GM12865 (cell line): ENCODE measurements around the gene GGA1.
"Not testable (repeated sequence)": the region's sequence is repeated elsewhere in the genome, so short reads cannot be mapped to it uniquely, and the experiment has no call there.

Experiments
- DNase-seq: peaks from one replicate; pipeline ENCODE4 v3.0.0; 2010; ENCODE audit warnings: low read depth
- H3K4me3 ChIP-seq: 2 replicates; pipeline ENCODE4 v1.5.1; 2011; ENCODE audit warnings: mild to moderate bottlenecking, low read depth, low read length, control low read depth
- TF ChIP-seq, protein P1 (sequence below): IDR thresholded peaks from 2 replicates; pipeline ENCODE4 v1.5.1; 2011; ENCODE audit warnings: low read length, control low read depth, low read depth, inconsistent platforms; ENCODE audit not compliant: insufficient read depth; ENCODE audit errors: missing control alignments

The GGA1 gene

DNA sequence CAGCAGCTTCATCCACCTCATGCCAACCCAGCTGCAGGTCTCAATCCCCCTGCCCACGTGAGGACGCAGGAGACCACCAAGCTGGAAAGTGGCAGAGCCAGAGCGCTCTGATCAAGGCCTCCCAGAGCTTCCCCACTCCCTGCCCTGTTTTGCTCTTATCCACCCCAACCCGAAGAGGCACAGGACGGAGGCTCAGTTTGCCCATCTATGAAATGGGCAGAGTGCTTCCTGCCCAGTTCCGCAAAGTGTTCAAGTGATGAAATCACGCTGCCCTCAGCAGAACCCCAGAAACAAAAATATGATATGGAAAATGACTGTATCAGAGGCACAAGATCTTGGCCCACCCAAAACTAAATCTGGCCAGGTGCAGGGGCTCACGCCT, 36.7 kb upstream of the GGA1 start:
- TF ChIP-seq, protein P1, sequence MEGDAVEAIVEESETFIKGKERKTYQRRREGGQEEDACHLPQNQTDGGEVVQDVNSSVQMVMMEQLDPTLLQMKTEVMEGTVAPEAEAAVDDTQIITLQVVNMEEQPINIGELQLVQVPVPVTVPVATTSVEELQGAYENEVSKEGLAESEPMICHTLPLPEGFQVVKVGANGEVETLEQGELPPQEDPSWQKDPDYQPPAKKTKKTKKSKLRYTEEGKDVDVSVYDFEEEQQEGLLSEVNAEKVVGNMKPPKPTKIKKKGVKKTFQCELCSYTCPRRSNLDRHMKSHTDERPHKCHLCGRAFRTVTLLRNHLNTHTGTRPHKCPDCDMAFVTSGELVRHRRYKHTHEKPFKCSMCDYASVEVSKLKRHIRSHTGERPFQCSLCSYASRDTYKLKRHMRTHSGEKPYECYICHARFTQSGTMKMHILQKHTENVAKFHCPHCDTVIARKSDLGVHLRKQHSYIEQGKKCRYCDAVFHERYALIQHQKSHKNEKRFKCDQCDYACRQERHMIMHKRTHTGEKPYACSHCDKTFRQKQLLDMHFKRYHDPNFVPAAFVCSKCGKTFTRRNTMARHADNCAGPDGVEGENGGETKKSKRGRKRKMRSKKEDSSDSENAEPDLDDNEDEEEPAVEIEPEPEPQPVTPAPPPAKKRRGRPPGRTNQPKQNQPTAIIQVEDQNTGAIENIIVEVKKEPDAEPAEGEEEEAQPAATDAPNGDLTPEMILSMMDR: no peak
- DNase-seq: no peak

DNA sequence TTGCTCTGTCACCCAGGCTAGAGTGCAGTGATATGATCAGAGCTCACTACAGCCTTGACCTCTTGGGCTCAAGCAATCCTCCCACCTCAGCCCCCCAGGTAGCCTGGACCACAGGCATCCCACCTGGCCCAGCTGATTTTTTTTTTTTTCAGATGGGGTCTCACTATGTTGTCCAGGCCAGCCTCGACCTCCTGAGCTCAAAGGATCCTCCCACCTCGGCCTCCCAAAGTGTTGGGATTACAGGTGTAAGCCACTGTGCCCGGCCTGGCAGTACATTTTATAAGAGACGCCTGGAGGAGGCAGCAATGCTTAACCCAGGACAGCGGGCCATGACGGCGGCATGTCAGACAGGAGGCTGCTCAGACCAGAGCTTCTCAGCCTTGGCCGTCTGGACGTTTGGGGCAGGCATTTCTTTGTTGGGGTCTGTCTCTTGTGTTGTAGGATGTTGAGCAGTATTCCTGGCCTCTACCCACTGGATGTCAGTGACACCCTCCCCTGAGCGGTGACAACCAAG, 33.1 kb upstream of the GGA1 start:
- no peak for DNase-seq
- no peak overlapping the region for H3K4me3 ChIP-seq
- TF ChIP-seq, protein P1: no peak

More for the DNA sequence above, 36.7 kb upstream of the GGA1 start:
- no peak overlapping the region for H3K4me3 ChIP-seq

DNA sequence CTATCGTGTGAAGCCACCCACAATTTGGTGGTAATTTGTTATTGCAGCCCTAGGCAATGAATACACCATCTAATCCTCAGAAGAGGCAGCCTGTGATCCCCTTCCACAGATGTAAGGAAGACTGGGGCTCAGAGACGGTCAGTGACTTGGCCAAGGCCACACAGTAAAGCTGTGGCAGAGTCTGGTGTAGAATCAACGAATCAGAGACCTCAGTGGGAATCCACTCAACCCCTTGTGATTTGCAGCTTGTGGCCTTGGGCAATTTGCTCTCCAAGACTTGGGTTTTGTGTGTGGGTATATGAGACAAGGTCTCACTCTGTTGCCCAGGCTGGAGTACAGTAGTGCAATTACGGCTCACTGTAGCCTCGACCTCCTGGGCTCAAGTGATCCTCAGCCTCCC, 30.6 kb upstream of the GGA1 start:
- DNase-seq: no peak
- no peak overlapping the region for H3K4me3 ChIP-seq
- TF ChIP-seq, protein P1: no peak

DNA sequence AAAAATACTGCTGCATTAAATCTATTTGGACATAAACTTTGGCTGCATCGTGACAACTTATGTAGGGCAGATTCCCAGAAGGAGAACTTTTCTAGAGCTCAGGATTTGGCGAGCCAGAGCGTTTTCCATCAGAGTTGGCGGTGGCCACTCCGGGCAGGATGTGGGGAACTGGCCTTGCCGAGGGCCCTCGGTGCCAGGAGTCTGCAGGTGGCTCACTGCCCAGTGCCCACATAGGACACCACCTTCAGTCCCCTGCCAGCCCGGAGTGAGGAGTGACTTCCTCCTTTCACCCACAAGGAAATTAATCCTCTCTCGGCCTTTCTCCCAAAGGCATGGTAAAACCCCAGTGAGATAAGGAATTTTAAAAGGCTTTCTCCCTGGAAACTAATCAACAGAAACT, 27.1 kb upstream of the GGA1 start:
- H3K4me3 ChIP-seq: no peak overlapping the region
- no peak for DNase-seq
- TF ChIP-seq, protein P1: no peak

DNA sequence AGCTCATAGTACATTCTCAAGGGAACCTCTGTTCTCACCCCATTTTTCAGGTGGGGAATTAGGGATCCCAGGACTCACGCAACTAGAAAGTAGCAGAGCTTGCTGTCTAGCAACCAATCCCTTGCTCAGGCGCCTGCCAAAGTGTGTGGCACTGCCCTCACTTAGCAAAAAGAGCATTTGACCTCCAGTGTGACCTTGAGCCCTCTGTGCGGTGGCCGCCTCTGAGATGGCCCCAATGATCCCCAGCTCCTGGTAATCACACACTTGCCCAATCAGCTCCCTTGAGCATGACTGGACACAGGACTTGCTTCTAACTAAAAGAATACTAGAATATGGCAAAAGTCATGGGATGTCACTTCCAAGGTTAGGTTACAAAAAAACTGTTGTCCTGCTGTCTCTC, 26.1 kb upstream of the GGA1 start:
- TF ChIP-seq, protein P1: no peak
- no peak for DNase-seq
- no peak overlapping the region for H3K4me3 ChIP-seq

DNA sequence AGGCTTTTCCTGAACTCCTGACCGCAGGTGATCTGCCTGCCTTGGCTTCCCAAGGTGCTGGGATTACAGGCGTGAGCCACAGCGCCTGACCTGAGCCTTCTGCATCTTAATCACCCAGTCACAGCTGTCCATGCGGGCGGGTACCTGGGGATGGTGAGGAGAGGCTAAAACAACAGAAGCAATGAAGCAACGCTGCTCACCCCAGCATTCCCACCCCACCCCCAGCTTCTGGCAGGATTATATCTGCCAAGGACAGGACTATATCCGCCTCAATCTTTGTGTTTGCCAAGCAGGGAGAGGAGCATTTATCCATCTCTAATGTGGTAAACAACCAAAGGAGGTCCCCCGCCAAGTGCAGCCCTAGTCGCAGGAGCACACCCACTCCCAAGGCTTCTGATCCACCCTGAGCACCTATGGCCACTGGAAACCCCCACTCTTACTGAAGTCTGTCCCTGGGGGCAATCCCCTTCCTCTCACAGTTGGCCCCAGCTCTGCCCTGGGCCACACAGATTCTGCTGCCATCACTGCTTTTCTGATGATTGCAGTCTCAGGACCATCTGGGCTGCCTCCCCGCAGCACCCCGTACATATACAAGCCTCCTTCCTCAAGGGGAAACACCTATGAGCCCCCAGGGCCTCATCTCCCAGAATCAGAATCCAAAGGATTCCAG, 20.0 kb upstream of the GGA1 start:
- H3K4me3 ChIP-seq: no peak overlapping the region
- TF ChIP-seq, protein P1: no peak
- peak; percentile 55 for DNase-seq

DNA sequence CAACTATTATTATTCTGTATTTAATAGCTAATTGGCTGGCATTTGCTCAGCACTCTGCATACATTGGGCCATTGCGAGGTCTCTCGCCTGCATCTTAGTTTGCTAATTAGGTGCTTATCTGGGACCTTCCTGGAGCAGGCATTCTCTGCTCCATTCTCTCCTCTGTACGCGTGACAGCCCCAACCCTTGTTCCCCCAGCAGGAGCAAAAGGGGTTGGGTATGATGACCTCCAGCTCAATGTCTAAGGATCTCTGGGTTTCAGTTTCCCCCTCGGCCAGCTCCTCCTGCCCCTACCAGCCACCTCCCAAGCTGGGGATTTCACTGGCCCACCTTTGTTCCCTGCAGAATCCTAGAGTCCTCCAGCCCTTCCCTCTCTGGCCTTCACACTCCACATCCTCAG, 19.0 kb upstream of the GGA1 start:
- no peak for DNase-seq
- TF ChIP-seq, protein P1: no peak
- H3K4me3 ChIP-seq: no peak overlapping the region

DNA sequence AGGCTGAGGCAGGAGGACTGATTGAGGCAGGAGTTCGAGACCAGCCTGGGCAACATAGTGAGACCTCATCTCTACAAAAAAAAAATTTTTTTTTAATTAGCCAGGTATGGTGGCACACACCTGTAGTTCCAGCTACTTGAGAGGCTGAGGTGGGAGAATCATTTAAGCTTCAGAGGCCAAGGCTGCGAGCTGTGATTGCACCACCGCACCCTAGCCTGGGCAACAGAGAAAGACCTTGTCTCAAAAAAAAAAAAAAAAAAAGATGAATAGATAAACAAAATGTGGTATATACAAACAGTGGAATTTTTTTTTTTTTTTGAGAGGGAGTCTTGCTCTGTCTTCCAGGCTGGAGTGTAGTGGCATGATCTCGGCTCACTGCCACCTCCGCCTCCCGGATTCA, 17.6 kb upstream of the GGA1 start:
- DNase-seq, H3K4me3 ChIP-seq: not testable (repeated sequence)
